GM18907 (cell line): ENCODE data around the gene CAMTA1.

Experiments
- ATAC-seq: cut with Tn5 transposase; IDR thresholded peaks from one replicate; pipeline ENCODE4 v1.9.1; 2021; ENCODE audit warnings: mild to moderate bottlenecking, moderate library complexity; ENCODE audit not compliant: unreplicated experiment

The CAMTA1 gene

DNA sequence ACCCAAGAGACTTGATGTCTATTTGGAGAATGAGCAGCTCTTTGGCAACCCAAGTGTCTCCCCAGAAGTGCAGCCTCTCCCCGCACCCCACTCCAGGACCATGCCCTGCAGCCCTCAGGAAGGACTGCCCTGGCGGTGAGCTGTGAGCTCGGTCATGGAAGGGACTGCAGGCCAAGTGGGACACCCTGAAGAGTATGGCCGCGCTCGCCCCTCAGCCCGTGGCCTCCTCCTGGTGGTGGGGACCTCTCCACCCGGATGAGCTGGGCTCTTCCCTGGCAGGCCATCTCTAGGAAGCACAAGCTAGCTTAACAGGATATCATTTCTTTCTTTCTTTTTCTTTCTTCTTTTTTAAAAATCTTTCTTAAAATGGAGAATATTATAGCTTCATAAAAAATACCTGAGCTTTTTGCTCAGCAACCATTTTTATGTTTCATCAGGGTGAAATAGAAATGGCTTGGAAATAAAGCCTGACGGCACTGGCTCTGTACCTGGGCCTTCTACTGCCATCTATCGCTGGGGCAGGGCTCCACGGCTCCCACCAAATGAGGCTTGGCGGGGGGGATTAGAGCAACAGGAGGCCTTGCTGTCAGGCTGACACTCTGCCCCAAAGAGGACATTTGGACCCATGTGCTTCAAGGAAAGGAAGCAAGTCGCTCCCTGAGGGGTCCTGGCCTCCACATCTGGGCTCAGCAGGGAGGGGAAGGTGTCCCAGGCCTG, 689.7 kb downstream of the CAMTA1 start:
- ATAC-seq = no peak

DNA sequence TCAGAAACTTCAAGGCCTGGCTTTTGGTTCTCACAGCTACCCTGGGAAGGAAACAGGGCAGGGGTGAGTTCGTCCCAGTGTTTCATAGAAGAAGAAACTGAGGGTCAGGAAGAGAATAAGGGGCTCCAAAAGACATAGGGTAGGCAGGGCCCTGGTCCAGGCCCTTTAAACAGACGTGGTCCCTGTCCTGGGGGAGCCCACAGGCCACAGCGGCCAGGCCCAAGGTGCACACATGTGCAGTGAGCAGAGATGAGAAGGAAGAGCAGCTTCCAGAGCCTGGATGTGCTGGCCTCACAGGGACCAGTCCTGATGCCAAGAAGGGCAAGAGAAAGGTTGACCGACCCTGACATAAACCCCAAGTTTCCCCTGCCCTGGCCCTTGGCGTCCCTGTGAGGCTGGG, 690.4 kb downstream of the CAMTA1 start:
- no peak for ATAC-seq

GRCh38 chr1:7476402-7476801, 691.1 kb downstream of the CAMTA1 start:
- ATAC-seq = no peak

- ATAC-seq = no peak
Observed at GRCh38 chr1:7476861-7477547, 691.8 kb downstream of the CAMTA1 start.

DNA sequence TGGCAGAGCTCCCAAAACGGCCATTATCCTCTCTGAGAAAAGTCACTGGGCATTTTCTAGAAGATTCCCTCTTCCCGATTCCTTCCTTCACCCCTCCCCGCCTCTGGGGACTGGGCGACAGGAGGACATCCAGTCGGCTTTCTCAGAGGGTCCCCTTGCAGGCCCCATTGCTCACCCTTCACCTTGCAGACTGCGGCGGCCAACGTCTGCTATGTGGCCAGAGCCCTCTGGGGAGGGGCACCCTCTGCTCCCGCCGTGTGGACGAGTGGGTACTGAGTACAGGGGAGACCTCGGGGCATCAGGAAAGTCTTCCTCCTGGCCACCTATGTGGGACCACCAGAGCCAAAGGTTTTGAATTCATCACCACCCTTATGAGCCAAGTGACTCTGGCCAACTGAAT, 692.3 kb downstream of the CAMTA1 start:
- ATAC-seq = no peak

GRCh38 chr1:7478142-7478790, 693.0 kb downstream of the CAMTA1 start:
- no peak for ATAC-seq

DNA sequence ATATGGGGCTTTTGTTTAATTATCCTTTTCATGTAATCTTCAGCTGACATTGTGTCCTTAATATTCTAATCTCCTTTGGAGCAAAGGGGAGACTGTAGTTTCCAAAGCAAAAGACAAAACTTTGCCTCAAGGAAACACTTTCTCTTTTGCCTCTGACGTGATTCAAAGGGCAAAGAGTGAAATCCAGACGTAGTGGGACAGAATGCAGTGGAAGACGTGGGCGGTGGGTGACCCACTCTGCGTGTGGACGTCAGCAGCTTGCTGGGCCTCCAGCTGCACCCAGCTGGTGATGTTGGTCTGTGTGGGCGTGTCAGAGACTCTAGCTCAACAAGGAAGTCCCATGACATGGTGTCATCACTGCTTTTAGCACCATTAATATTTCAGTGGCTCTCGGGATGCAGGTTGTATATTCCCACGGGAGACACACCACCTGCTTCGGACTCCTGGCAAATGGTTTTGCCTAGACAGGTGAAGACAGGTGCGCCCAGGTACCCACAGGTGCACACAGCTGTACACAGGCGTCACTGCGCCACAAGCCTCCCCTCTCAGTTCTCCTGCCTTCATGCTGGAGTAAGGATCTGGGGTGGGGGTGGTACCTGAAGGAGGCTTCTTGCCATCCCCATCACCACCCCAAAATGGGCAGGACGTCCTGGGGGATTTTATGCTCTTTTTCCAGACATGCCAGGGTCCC, 693.7 kb downstream of the CAMTA1 start:
- no peak for ATAC-seq

- ATAC-seq = no peak
Observed at GRCh38 chr1:7479571-7479970, 694.3 kb downstream of the CAMTA1 start.

DNA sequence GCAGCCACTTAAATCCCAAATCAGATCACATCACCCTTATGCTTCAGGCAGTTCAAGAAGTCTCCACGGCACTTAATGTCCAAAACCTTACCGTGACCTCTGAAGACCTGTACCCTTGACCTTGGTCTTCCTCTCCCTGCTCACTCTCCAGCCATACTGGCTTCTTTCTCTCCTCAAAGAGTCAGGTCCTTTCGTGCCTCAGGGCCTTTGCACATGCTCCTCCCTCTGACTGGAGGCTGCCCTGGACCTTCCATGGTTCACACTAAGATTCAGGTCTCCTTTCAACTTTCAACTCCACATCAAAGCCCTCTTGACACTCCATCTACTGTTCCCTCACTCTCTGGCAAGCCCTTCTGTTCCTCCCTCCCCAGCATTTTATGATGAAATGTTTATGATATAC, 695.9 kb downstream of the CAMTA1 start:
- ATAC-seq = no peak

GRCh38 chr1:7482077-7482476, 696.8 kb downstream of the CAMTA1 start:
- ATAC-seq = no peak

DNA sequence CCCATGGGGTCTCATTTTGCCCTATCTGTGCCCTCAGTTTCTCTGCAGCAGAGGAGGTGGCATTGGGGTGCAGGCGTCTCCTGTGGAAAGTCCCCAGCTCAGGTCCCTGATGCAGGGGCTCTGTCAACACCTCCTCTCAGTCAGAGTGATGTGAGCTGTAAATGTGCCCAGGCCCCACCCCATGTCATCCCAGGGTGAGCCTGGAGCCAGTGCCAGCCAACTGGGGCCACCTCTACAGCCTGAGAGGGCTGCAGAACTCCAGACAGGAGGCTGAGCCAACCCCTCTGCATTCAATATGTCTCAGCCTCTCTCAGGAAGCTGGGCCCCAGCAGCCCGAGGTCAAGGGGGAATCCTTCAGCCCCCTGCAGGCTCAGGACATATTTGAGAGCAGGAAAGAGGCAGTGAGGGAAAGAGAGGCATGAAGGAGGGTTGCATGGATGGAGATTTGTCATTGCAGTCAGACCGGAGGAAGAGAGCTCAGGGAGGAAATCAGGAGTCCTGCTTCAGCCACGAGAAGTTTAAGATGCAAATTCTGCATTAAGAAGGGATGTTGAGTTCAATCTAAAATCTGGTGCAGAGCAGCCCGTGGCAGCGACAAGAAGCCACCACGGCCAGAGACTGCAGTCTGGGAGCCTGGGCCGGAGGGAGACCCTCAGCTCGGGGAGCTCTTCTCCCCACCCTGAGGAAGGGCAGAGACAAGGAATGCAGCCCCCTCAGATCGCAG, 697.7 kb downstream of the CAMTA1 start:
- no peak for ATAC-seq

GRCh38 chr1:7483634-7484383, 698.6 kb downstream of the CAMTA1 start:
- no peak for ATAC-seq

- ATAC-seq = no peak
Observed at GRCh38 chr1:7485086-7485780, 700.0 kb downstream of the CAMTA1 start.

DNA sequence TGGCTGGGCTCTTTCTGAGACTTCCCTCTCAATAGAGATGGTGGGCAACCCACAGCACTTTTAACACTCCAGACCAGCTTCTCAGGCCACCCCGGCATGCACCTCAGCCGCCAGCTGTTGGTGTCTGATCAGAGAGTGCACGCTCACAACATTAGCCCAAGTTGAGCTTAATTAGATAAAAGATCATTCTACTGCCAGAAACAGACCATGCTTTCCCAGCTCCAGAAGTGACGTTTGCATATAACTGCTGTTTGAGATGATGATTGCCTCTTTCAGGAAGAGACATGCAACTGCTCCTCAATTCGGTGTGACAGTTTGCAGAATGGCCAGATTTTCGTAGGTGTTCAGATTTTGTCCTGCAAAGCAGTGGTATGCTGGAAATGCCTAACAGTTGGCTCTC, 700.6 kb downstream of the CAMTA1 start:
- no peak for ATAC-seq

DNA sequence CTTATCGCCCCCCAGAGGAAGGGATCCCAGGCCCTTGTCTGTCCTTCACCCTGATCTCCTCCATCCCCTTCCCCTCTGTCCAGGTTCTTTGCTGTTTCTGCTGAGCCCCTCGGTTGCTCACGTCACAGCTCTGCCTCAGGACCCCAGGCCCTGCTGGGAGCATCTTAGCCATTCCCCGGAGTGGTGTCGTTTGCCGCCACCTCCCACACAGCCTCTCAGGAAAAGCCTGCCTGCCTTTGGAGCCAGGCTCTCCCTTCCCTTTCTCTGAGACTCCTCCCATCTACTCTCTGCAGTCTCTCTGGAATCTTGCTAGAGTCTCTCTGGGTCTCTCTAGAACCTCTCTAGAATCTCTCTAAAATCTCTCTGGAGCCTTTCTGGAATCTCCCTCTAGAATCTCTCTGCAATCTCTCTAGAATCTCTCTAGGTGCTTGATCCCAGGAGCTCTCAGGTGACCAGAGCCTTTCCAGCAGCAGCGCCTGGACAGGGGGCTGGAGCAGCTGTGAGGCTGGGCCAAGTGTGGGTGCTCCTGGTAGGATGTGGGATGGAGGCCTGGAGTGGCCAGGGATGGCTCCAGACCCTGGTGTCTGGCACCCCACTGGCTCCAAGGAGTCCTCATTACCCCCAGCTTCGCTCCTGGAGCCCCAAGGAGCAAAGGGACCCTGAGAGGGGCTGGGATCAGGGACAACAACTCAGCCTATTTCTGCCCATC, 702.7 kb downstream of the CAMTA1 start:
- ATAC-seq = no peak

GRCh38 chr1:7488475-7488842, 703.2 kb downstream of the CAMTA1 start:
- ATAC-seq = no peak

- ATAC-seq = no peak
Observed at GRCh38 chr1:7489586-7489985, 704.3 kb downstream of the CAMTA1 start.

DNA sequence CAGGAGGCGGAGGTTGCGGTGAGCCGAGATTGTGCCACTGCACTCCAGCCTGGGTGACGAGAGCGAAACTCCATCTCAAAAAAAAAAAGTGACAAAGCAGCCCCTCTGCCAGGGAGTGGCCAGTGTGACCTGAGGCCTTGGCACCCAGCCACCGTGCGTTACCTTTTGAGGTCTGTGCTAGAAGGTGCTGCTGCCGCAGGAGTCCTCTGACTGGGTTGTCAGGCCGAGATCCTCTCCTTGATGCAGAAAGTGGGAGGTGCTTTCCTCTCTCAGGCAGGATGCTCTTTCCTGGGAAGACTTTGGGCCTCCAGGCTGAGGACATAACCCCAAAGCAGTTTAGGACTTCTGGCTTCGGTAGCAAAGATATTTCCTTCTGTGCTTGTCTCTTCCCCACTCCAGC, 705.3 kb downstream of the CAMTA1 start:
- no peak for ATAC-seq
